Measurements from ENCODE around the gene ZNF606. TPM values are rescaled to one million over a fixed set of nuclear protein-coding genes. Genes with fewer than 3 reads are reported as not detected.

ZNF606 gene
- total and polyA plus RNA-seq, 5 donors from 2014 or later: 1.6 to 10.3 (median 5.1) TPM

- H3K9me3 Mint-ChIP-seq: peaks cover 0 to 34% (median 19%) of the 10 kb centered on the region in 7 donors
- Histone ChIP-seq H3K27me3 (ENCODE audit: control insufficient read depth, insufficient read depth, low read length) (no peaks in the 10 kb centered on the region), H3K27ac (ENCODE audit: insufficient read depth, low read length, poor library complexity, severe bottlenecking) (no peak within 1 kb of the TSS), H3K4me1 (ENCODE audit: control insufficient read depth, insufficient read depth, low read length, poor library complexity, severe bottlenecking) (no peaks in the 10 kb centered on the region), H3K36me3 (ENCODE audit: control insufficient read depth, insufficient read depth, low read length) (no peaks in the 10 kb centered on the region), H3K4me3 (ENCODE audit: low read depth, low read length) (no peak within 1 kb of the TSS), H3K9me3 (ENCODE audit: control insufficient read depth in 2 of 2, low read length in 2 of 2) (peaks cover 4 to 44% of the 10 kb centered on the region in 2 experiments)
- DNase-seq (peak in 1 of 3 donors; percentile 16), ATAC-seq (ENCODE audit: low read depth in 2 of 2) (peak in 1 of 2 donors; percentile 28)
- peaks cover 9% of the 10 kb centered on the region for H3K27me3 Mint-ChIP-seq
- peak within 1 kb of the TSS in 1 of 4 donors; percentile 44 for H3K4me3 Mint-ChIP-seq
- H3K27ac Mint-ChIP-seq: no peak within 1 kb of the TSS
- H3K4me1 Mint-ChIP-seq: peaks cover 0 to 3% (median 0%) of the 10 kb centered on the region in 4 donors
- peaks cover 6% of the 10 kb centered on the region for H3K36me3 Mint-ChIP-seq
These were observed 31.3 kb upstream of the ZNF606 start, which contains the start of gene ZSCAN1 for GRCh38 chr19:58033741-58034476. TSS of gene ZSCAN1 (plus strand) at chr19:58034025. CDS start at chr19:58037837, 3,812 bp downstream.

GRCh38 chr19:58024661-58025060 is 22.0 kb upstream of the ZNF606 start:
- H3K4me1 ChIP-seq (ENCODE audit: control insufficient read depth, insufficient read depth, low read length, poor library complexity, severe bottlenecking): no peaks in the 10 kb centered on the region
- peaks cover 0 to 29% (median 19%) of the 10 kb centered on the region in 7 donors for H3K9me3 Mint-ChIP-seq
- H3K36me3 Mint-ChIP-seq: peaks cover 3% of the 10 kb centered on the region
- H3K27me3 Mint-ChIP-seq: no peaks in the 10 kb centered on the region
- no peak overlapping the region for H3K27ac Mint-ChIP-seq
- H3K27ac ChIP-seq (ENCODE audit: insufficient read depth, low read length, poor library complexity, severe bottlenecking): no peak overlapping the region
- DNase-seq (no peak), ATAC-seq (ENCODE audit: low read depth in 2 of 2) (no peak)
- H3K36me3 ChIP-seq (ENCODE audit: control insufficient read depth, insufficient read depth, low read length): no peaks in the 10 kb centered on the region
- H3K4me3 ChIP-seq (ENCODE audit: low read depth, low read length): no peak overlapping the region
- H3K27me3 ChIP-seq (ENCODE audit: control insufficient read depth, insufficient read depth, low read length): no peaks in the 10 kb centered on the region
- peaks cover 6 to 13% of the 10 kb centered on the region in 2 experiments for H3K9me3 ChIP-seq (ENCODE audit: control insufficient read depth in 2 of 2, low read length in 2 of 2)
- no peak overlapping the region for H3K4me3 Mint-ChIP-seq
- H3K4me1 Mint-ChIP-seq: peaks cover 0 to 2% (median 0%) of the 10 kb centered on the region in 4 donors

- no peaks in the 10 kb centered on the region for H3K4me1 ChIP-seq (ENCODE audit: control insufficient read depth, insufficient read depth, low read length, poor library complexity, severe bottlenecking)
- DNase-seq (no peak), ATAC-seq (ENCODE audit: low read depth in 2 of 2) (no peak)
- Mint-ChIP-seq H3K4me1 (peaks cover 0 to 2% (median 0%) of the 10 kb centered on the region in 4 donors), H3K9me3 (peaks cover 0 to 22% (median 15%) of the 10 kb centered on the region in 7 donors), H3K4me3 (no peak overlapping the region), H3K36me3 (peaks cover 3% of the 10 kb centered on the region), H3K27me3 (no peaks in the 10 kb centered on the region), H3K27ac (no peak overlapping the region)
- peaks cover 1 to 6% of the 10 kb centered on the region in 2 experiments for H3K9me3 ChIP-seq (ENCODE audit: control insufficient read depth in 2 of 2, low read length in 2 of 2)
- no peak overlapping the region for H3K4me3 ChIP-seq (ENCODE audit: low read depth, low read length)
- no peaks in the 10 kb centered on the region for H3K36me3 ChIP-seq (ENCODE audit: control insufficient read depth, insufficient read depth, low read length)
- no peaks in the 10 kb centered on the region for H3K27me3 ChIP-seq (ENCODE audit: control insufficient read depth, insufficient read depth, low read length)
- H3K27ac ChIP-seq (ENCODE audit: insufficient read depth, low read length, poor library complexity, severe bottlenecking): no peak overlapping the region
These were observed 19.7 kb upstream of the ZNF606 start for GRCh38 chr19:58022283-58022660.

- Mint-ChIP-seq H3K9me3 (peaks cover 0 to 20% (median 12%) of the 10 kb centered on the region in 7 donors), H3K27ac (no peak overlapping the region), H3K4me1 (peaks cover 0 to 2% (median 0%) of the 10 kb centered on the region in 4 donors), H3K27me3 (no peaks in the 10 kb centered on the region), H3K36me3 (peaks cover 3% of the 10 kb centered on the region), H3K4me3 (no peak overlapping the region)
- ATAC-seq (ENCODE audit: low read depth in 2 of 2) (peak; percentile 79 to 80), DNase-seq (peak in 2 of 3 donors; percentile 22 to 58)
- Histone ChIP-seq H3K27ac (ENCODE audit: insufficient read depth, low read length, poor library complexity, severe bottlenecking) (no peak overlapping the region), H3K36me3 (ENCODE audit: control insufficient read depth, insufficient read depth, low read length) (no peaks in the 10 kb centered on the region), H3K4me3 (ENCODE audit: low read depth, low read length) (no peak overlapping the region), H3K4me1 (ENCODE audit: control insufficient read depth, insufficient read depth, low read length, poor library complexity, severe bottlenecking) (no peaks in the 10 kb centered on the region), H3K27me3 (ENCODE audit: control insufficient read depth, insufficient read depth, low read length) (no peaks in the 10 kb centered on the region), H3K9me3 (ENCODE audit: control insufficient read depth in 2 of 2, low read length in 2 of 2) (peaks cover 7 to 10% of the 10 kb centered on the region in 2 experiments)
These were observed 19.1 kb upstream of the ZNF606 start for GRCh38 chr19:58021541-58022282.

- H3K9me3 ChIP-seq (ENCODE audit: control insufficient read depth in 2 of 2, low read length in 2 of 2): peaks cover 7 to 12% of the 10 kb centered on the region in 2 experiments
- DNase-seq (no peak), ATAC-seq (ENCODE audit: low read depth in 2 of 2) (no peak)
- peak overlapping the region in 1 of 4 donors; percentile 84 for H3K4me3 Mint-ChIP-seq
- H3K4me1 Mint-ChIP-seq: peaks cover 0 to 2% (median 0%) of the 10 kb centered on the region in 4 donors
- no peaks in the 10 kb centered on the region for H3K4me1 ChIP-seq (ENCODE audit: control insufficient read depth, insufficient read depth, low read length, poor library complexity, severe bottlenecking)
- H3K27ac Mint-ChIP-seq: no peak overlapping the region
- peaks cover 3% of the 10 kb centered on the region for H3K36me3 Mint-ChIP-seq
- H3K9me3 Mint-ChIP-seq: peaks cover 0 to 25% (median 10%) of the 10 kb centered on the region in 7 donors
- no peak overlapping the region for H3K4me3 ChIP-seq (ENCODE audit: low read depth, low read length)
- no peaks in the 10 kb centered on the region for H3K27me3 Mint-ChIP-seq
- no peaks in the 10 kb centered on the region for H3K36me3 ChIP-seq (ENCODE audit: control insufficient read depth, insufficient read depth, low read length)
- H3K27me3 ChIP-seq (ENCODE audit: control insufficient read depth, insufficient read depth, low read length): no peaks in the 10 kb centered on the region
- H3K27ac ChIP-seq (ENCODE audit: insufficient read depth, low read length, poor library complexity, severe bottlenecking): no peak overlapping the region
These were observed 17.5 kb upstream of the ZNF606 start for GRCh38 chr19:58020129-58020528.

GRCh38 chr19:58014141-58014540 is 11.5 kb upstream of the ZNF606 start:
- Histone ChIP-seq H3K4me3 (ENCODE audit: low read depth, low read length) (no peak overlapping the region), H3K4me1 (ENCODE audit: control insufficient read depth, insufficient read depth, low read length, poor library complexity, severe bottlenecking) (no peaks in the 10 kb centered on the region), H3K27me3 (ENCODE audit: control insufficient read depth, insufficient read depth, low read length) (no peaks in the 10 kb centered on the region), H3K27ac (ENCODE audit: insufficient read depth, low read length, poor library complexity, severe bottlenecking) (no peak overlapping the region), H3K9me3 (ENCODE audit: control insufficient read depth in 2 of 2, low read length in 2 of 2) (peaks cover 14 to 58% of the 10 kb centered on the region in 2 experiments), H3K36me3 (ENCODE audit: control insufficient read depth, insufficient read depth, low read length) (no peaks in the 10 kb centered on the region)
- DNase-seq (no peak), ATAC-seq (ENCODE audit: low read depth in 2 of 2) (no peak)
- Mint-ChIP-seq H3K27ac (no peak overlapping the region), H3K4me1 (peaks cover 0 to 3% (median 0%) of the 10 kb centered on the region in 4 donors), H3K4me3 (no peak overlapping the region), H3K9me3 (peaks cover 4 to 28% (median 9%) of the 10 kb centered on the region in 7 donors), H3K36me3 (no peaks in the 10 kb centered on the region), H3K27me3 (peaks cover 6% of the 10 kb centered on the region)

GRCh38 chr19:58010507-58010906 is 7.9 kb upstream of the ZNF606 start:
- ATAC-seq (ENCODE audit: low read depth in 2 of 2) (no peak), DNase-seq (no peak)
- H3K4me1 ChIP-seq (ENCODE audit: control insufficient read depth, insufficient read depth, low read length, poor library complexity, severe bottlenecking): no peaks in the 10 kb centered on the region
- H3K36me3 ChIP-seq (ENCODE audit: control insufficient read depth, insufficient read depth, low read length): peaks cover 13% of the 10 kb centered on the region
- Mint-ChIP-seq H3K9me3 (peaks cover 5 to 56% (median 22%) of the 10 kb centered on the region in 7 donors), H3K36me3 (peaks cover 17% of the 10 kb centered on the region), H3K4me1 (peaks cover 0 to 8% (median 3%) of the 10 kb centered on the region in 4 donors), H3K27ac (no peak overlapping the region), H3K4me3 (no peak overlapping the region), H3K27me3 (peaks cover 6% of the 10 kb centered on the region)
- no peaks in the 10 kb centered on the region for H3K27me3 ChIP-seq (ENCODE audit: control insufficient read depth, insufficient read depth, low read length)
- H3K9me3 ChIP-seq (ENCODE audit: control insufficient read depth in 2 of 2, low read length in 2 of 2): peaks cover 32 to 83% of the 10 kb centered on the region in 2 experiments
- no peak overlapping the region for H3K4me3 ChIP-seq (ENCODE audit: low read depth, low read length)
- no peak overlapping the region for H3K27ac ChIP-seq (ENCODE audit: insufficient read depth, low read length, poor library complexity, severe bottlenecking)

Measured in CD4-positive, CD25-positive, alpha-beta regulatory T cell (primary cell).